ENCODE measurements around the gene KRTAP5-8. TPM values are rescaled to one million over a fixed set of nuclear protein-coding genes. Genes with fewer than 3 reads are reported as not detected.
"Not testable (repeated sequence)": the region's sequence is repeated elsewhere in the genome, so short reads cannot be mapped to it uniquely, and the experiment has no call there.

KRTAP5-8 gene
- polyA plus RNA-seq (2013, experiment 1 of 2), result not detected
- polyA plus RNA-seq (2013, experiment 2 of 2), result not detected

- not testable (repeated sequence) for H3K27me3 ChIP-seq (ENCODE audit: insufficient read depth, low read length); H3K9ac ChIP-seq (ENCODE audit: low read depth, low read length); H3K36me3 ChIP-seq (ENCODE audit: insufficient read depth, low read length); H3K9me3 ChIP-seq (ENCODE audit: insufficient read depth, low read depth, low read length); H3K27ac ChIP-seq (ENCODE audit: low read depth, low read length); H3K4me1 ChIP-seq (ENCODE audit: insufficient read depth, low read length); H3K4me3 ChIP-seq (ENCODE audit: low read length)
- WGBS, result 92% methylated on average over 4 of the region's 4 CpGs
Observed at GRCh38 chr11:71537977-71538665, at the start of gene KRTAP5-8. KRTAP5-8 (plus strand) TSS chr11:71538025; CDS start chr11:71538056, 31 bp downstream.

- no peak overlapping the region for H3K9ac ChIP-seq (ENCODE audit: low read depth, low read length)
Observed at GRCh38 chr11:71488681-71489270, 49.0 kb upstream of the KRTAP5-8 start.

DNA sequence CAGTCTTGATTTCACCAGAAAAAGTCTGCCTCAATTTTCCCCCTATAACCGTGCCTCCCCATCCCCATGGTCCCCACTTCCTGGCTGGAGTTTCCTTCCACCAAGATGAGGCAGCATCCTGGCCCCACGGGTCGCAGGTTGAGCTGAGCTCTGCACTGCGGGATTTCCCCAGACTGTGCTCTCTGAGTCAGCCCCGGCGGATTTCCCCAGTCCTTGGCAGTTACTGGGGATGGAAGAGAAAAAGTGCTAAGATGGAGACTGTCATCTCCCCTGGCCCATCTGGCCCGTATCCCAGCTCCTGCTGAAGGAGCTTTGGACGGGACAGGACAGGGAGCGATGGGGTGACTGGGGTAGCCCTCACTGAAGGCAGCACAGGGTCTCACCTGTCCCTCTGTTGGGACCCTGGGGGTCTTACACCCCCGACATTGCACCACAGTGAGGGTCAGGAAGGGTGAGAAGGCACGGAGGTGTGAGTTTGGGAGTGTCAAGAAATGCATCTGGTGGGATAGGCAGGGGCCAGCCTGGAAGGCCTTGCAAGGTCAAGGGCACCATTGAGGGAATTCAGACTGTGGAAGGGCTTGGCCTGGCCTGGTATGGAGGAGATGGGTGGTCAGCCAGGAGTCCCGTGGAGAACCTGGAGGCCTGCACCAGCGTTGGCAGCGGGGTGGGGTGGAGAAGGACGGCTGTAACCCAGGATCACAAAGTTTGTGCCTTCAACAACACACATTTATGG lies 48.3 kb upstream of the KRTAP5-8 start:
- peaks cover 28% of the 10 kb centered on the region for H3K36me3 ChIP-seq (ENCODE audit: insufficient read depth, low read length)
- no peak overlapping the region for H3K9ac ChIP-seq (ENCODE audit: low read depth, low read length)
- WGBS, result 88% methylated on average over 15 of the region's 15 CpGs
- peaks cover 12% of the 10 kb centered on the region; the same call in 1 of the 2 replicates for H3K4me1 ChIP-seq (ENCODE audit: insufficient read depth, low read length)
- H3K27me3 ChIP-seq (ENCODE audit: insufficient read depth, low read length), result no peaks in the 10 kb centered on the region
- no peak overlapping the region for H3K27ac ChIP-seq (ENCODE audit: low read depth, low read length)
- no peak overlapping the region for H3K4me3 ChIP-seq (ENCODE audit: low read length)
- H3K9me3 ChIP-seq (ENCODE audit: insufficient read depth, low read depth, low read length), result no peaks in the 10 kb centered on the region

More at GRCh38 chr11:71488681-71489270, 49.0 kb upstream of the KRTAP5-8 start:
- peaks cover 12% of the 10 kb centered on the region; the same call in 1 of the 2 replicates for H3K4me1 ChIP-seq (ENCODE audit: insufficient read depth, low read length)
- H3K27ac ChIP-seq (ENCODE audit: low read depth, low read length), result no peak overlapping the region
- H3K27me3 ChIP-seq (ENCODE audit: insufficient read depth, low read length), result no peaks in the 10 kb centered on the region
- peaks cover 35% of the 10 kb centered on the region for H3K36me3 ChIP-seq (ENCODE audit: insufficient read depth, low read length)
- WGBS, result 79% methylated on average over 6 of the region's 6 CpGs
- no peaks in the 10 kb centered on the region for H3K9me3 ChIP-seq (ENCODE audit: insufficient read depth, low read depth, low read length)
- no peak overlapping the region for H3K4me3 ChIP-seq (ENCODE audit: low read length)

- Histone ChIP-seq H3K9me3 (ENCODE audit: insufficient read depth, low read depth, low read length) (no peaks in the 10 kb centered on the region), H3K27ac (ENCODE audit: low read depth, low read length) (no peak overlapping the region), H3K27me3 (ENCODE audit: insufficient read depth, low read length) (no peaks in the 10 kb centered on the region), H3K4me1 (ENCODE audit: insufficient read depth, low read length) (peaks cover 12% of the 10 kb centered on the region; the same call in 1 of the 2 replicates), H3K9ac (ENCODE audit: low read depth, low read length) (no peak overlapping the region), H3K36me3 (ENCODE audit: insufficient read depth, low read length) (peaks cover 25% of the 10 kb centered on the region), H3K4me3 (ENCODE audit: low read length) (no peak overlapping the region)
- 94% methylated on average over 23 of the region's 23 CpGs for WGBS
Observed at GRCh38 chr11:71490044-71490730, 47.6 kb upstream of the KRTAP5-8 start.

DNA sequence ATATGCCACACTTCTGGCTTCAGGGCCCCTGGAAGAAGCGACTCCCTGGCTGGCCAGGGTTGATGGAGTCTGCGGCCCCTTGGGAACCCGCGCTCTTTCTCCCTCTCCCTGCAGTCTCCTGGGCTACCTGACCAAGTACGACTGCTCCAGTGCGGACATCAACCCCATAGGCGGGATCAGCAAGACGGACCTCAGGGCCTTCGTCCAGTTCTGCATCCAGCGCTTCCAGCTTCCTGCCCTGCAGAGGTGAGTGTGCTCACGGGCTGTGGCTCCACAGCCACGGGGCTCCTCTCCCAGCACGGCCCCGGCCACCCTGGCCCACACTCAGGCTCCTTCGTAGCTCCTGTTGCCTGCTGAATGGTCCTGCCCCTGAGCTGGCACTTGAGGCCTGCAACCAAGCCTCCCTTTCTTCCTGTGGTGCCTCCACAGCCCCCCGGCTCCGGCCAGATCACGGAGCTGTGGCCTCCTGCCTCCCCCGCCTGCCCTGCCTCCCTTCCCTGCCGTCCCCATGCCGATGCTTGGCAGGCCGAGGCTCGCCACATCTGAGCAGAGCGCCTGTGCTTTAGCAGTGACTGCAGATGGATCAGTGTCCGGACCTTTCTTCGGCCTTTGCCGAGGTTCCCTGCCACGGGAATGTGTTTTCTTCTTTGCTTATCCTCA lies 47.0 kb upstream of the KRTAP5-8 start:
- H3K27me3 ChIP-seq (ENCODE audit: insufficient read depth, low read length), result no peaks in the 10 kb centered on the region
- WGBS, result 95% methylated on average over 28 of the region's 28 CpGs
- H3K9ac ChIP-seq (ENCODE audit: low read depth, low read length), result no peak overlapping the region
- H3K36me3 ChIP-seq (ENCODE audit: insufficient read depth, low read length), result peaks cover 25% of the 10 kb centered on the region
- peaks cover 12% of the 10 kb centered on the region; the same call in 1 of the 2 replicates for H3K4me1 ChIP-seq (ENCODE audit: insufficient read depth, low read length)
- no peak overlapping the region for H3K27ac ChIP-seq (ENCODE audit: low read depth, low read length)
- H3K4me3 ChIP-seq (ENCODE audit: low read length), result no peak overlapping the region
- no peaks in the 10 kb centered on the region for H3K9me3 ChIP-seq (ENCODE audit: insufficient read depth, low read depth, low read length)

DNA sequence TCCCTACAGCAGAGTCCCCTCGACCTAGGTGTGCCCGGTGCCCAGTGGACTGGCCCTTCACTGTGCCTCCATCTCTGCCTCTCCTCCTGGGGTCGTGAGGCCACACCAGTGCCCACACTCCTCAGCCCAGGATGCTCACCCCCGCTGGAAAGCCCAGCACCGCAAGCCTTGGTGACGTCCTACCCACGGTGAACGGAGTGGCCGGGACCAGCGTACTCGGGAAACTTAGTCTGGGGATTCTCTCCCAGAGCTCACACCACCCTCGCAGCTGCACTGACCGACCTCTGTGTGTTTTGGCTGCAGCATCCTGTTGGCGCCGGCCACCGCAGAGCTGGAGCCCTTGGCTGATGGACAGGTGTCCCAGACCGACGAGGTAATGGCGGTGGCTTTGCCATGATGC lies 46.3 kb upstream of the KRTAP5-8 start:
- H3K27me3 ChIP-seq (ENCODE audit: insufficient read depth, low read length), result no peaks in the 10 kb centered on the region
- H3K36me3 ChIP-seq (ENCODE audit: insufficient read depth, low read length), result peaks cover 20% of the 10 kb centered on the region; the same call in 1 of the 2 replicates
- no peak overlapping the region for H3K9ac ChIP-seq (ENCODE audit: low read depth, low read length)
- 96% methylated on average over 19 of the region's 19 CpGs for WGBS
- no peak overlapping the region for H3K27ac ChIP-seq (ENCODE audit: low read depth, low read length)
- no peaks in the 10 kb centered on the region for H3K9me3 ChIP-seq (ENCODE audit: insufficient read depth, low read depth, low read length)
- H3K4me1 ChIP-seq (ENCODE audit: insufficient read depth, low read length), result peaks cover 12% of the 10 kb centered on the region; the same call in 1 of the 2 replicates
- no peak overlapping the region for H3K4me3 ChIP-seq (ENCODE audit: low read length)

DNA sequence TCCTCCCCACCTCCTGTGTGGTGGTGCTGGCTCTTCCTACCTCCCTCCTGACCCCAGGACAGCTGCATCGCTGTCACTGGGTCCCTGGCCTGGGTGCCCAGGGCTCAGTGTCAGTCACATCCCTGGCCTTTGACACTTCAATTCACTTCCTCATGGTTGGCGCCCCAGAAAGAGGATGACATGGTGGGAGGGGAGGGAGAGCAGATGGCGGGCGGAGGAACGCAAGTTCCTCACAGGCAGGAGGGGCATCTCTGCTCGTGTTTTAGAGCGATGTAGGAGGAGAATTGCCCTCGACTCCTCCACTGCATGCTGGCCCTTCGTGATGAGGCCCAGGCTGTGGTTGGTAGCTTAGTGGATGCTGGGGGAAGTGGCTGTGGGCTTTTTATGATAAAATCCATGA lies 45.9 kb upstream of the KRTAP5-8 start:
- Histone ChIP-seq H3K36me3 (ENCODE audit: insufficient read depth, low read length) (peaks cover 20% of the 10 kb centered on the region; the same call in 1 of the 2 replicates), H3K4me1 (ENCODE audit: insufficient read depth, low read length) (peaks cover 12% of the 10 kb centered on the region; the same call in 1 of the 2 replicates), H3K4me3 (ENCODE audit: low read length) (no peak overlapping the region), H3K27me3 (ENCODE audit: insufficient read depth, low read length) (no peaks in the 10 kb centered on the region), H3K27ac (ENCODE audit: low read depth, low read length) (no peak overlapping the region), H3K9ac (ENCODE audit: low read depth, low read length) (no peak overlapping the region), H3K9me3 (ENCODE audit: insufficient read depth, low read depth, low read length) (no peaks in the 10 kb centered on the region)
- 94% methylated on average over 9 of the region's 9 CpGs for WGBS

DNA sequence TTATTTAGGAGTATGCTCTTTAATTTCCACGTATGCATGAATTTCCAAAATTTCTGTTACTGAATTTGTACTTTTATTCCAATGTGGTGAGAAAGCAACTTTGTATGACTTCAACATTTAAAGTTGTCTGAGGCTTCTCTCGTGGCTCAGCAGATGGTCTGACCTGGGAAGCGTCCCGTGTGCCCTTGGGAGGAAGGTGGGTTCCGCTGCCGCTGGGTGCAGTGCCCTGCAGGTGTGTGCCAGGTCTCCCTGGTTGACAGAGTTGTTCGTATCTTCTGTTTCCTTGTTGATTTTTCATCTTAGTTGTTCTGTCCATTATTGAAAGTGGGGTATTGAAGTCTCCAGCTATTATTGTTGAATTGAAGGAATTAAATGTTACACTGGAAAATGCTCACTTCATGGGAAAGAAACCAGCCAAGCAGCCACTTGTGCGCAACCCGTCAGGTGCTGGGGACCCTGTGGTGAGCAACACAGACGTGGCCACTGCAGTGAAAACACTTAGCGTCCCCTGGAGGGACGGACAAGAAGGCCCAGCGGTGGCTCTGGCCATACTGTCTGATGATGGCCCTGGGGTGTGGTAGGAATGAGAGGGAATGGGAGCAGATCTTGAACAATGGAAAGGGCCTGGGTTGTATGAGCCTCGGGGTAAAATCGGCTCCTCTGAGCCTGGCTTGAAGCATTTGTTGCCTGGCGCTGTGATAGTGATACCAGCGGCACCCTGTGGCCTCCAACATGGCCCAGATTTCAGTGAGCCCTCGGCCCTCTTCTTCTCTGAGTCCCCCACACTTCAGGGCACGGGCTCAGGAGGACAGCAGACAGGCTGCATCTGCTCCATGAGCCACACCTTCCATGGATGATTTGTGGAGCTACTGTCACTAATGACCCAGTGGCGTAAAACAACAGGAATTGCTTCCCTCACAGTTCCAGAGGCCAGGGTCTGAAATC lies 42.3 kb upstream of the KRTAP5-8 start:
- H3K4me3 ChIP-seq (ENCODE audit: low read length), result no peak overlapping the region
- no peaks in the 10 kb centered on the region for H3K27me3 ChIP-seq (ENCODE audit: insufficient read depth, low read length)
- H3K4me1 ChIP-seq (ENCODE audit: insufficient read depth, low read length), result no peaks in the 10 kb centered on the region
- H3K9me3 ChIP-seq (ENCODE audit: insufficient read depth, low read depth, low read length), result no peaks in the 10 kb centered on the region
- WGBS, result 95% methylated on average over 20 of the region's 20 CpGs
- peaks cover 39% of the 10 kb centered on the region for H3K36me3 ChIP-seq (ENCODE audit: insufficient read depth, low read length)
- H3K9ac ChIP-seq (ENCODE audit: low read depth, low read length), result no peak overlapping the region
- H3K27ac ChIP-seq (ENCODE audit: low read depth, low read length), result no peak overlapping the region

DNA sequence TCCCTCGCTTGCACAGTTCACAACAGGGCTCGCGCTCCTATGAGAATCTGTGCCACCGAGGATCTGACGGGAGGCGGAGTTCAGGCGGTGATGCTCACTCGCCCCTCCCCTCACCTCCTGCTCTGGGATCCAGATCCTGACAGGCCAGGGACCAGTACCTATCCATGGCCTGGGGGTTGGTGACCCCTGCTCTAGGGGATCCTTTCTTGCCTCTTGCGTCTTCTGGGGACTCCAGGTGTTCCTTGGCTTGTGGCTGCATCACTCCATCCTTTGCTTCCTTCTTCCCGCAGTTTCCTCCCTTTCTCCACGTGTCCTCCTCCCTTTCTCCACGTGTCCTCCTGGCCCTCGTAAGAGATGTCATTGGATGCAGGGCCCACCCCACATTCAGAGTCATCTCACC lies 41.4 kb upstream of the KRTAP5-8 start:
- WGBS, result 95% methylated on average over 13 of the region's 13 CpGs
- no peak overlapping the region for H3K4me3 ChIP-seq (ENCODE audit: low read length)
- H3K4me1 ChIP-seq (ENCODE audit: insufficient read depth, low read length), result no peaks in the 10 kb centered on the region
- no peaks in the 10 kb centered on the region for H3K27me3 ChIP-seq (ENCODE audit: insufficient read depth, low read length)
- H3K9me3 ChIP-seq (ENCODE audit: insufficient read depth, low read depth, low read length), result no peaks in the 10 kb centered on the region
- H3K9ac ChIP-seq (ENCODE audit: low read depth, low read length), result no peak overlapping the region
- H3K36me3 ChIP-seq (ENCODE audit: insufficient read depth, low read length), result peaks cover 32% of the 10 kb centered on the region
- H3K27ac ChIP-seq (ENCODE audit: low read depth, low read length), result no peak overlapping the region

DNA sequence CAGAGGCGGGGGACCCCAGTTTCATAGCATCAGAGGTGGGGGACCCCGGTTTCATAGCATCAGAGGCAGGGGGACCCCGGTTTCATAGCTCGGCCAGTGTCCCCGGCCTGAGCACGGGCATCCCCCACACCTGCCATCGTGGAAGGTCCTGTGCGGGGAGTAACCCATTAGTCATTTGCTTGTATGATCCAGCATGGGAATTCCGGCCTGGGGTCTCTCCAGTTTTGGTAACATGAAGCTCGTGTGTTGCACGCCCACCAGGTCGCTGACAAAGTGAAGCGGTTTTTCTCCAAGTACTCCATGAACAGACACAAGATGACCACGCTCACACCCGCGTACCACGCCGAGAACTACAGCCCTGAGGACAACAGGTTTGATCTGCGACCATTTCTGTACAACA lies 39.7 kb upstream of the KRTAP5-8 start:
- Histone ChIP-seq H3K36me3 (ENCODE audit: insufficient read depth, low read length) (peaks cover 25% of the 10 kb centered on the region), H3K27ac (ENCODE audit: low read depth, low read length) (no peak overlapping the region), H3K9ac (ENCODE audit: low read depth, low read length) (no peak overlapping the region), H3K27me3 (ENCODE audit: insufficient read depth, low read length) (no peaks in the 10 kb centered on the region), H3K4me3 (ENCODE audit: low read length) (no peak overlapping the region), H3K4me1 (ENCODE audit: insufficient read depth, low read length) (no peaks in the 10 kb centered on the region), H3K9me3 (ENCODE audit: insufficient read depth, low read depth, low read length) (no peaks in the 10 kb centered on the region)
- 97% methylated on average over 19 of the region's 19 CpGs for WGBS
